T-helper 1 cell treated with Interleukin-12 subunit alpha and Interleukin-12 subunit beta and Interleukin-4 antibody, amounts not matched to agents 30 ng/mL and 1 ng/mL, for 36 hours (primary cell): ENCODE measurements around the gene CT45A1. TPM values are rescaled to one million over a fixed set of nuclear protein-coding genes. Genes with fewer than 3 reads are reported as not detected.
"Not testable (repeated sequence)": the region's sequence is repeated elsewhere in the genome, so short reads cannot be mapped to it uniquely, and the experiment has no call there.

ENCODE experiments used
- intact Hi-C: fragments of 100-400 bp; cut with micrococcal nuclease; formaldehyde crosslinking; loops from one replicate; pipeline ENCODE4 v1.15.1; 2024
- total RNA-seq: library from RNA; stranded (reverse); gene quantifications from 2 replicates; pipeline ENCODE4 v1.2.3, GENCODE V29; 2022

The CT45A1 gene, protein sequence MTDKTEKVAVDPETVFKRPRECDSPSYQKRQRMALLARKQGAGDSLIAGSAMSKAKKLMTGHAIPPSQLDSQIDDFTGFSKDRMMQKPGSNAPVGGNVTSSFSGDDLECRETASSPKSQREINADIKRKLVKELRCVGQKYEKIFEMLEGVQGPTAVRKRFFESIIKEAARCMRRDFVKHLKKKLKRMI
- total RNA-seq: not detected in 2 replicates

DNA sequence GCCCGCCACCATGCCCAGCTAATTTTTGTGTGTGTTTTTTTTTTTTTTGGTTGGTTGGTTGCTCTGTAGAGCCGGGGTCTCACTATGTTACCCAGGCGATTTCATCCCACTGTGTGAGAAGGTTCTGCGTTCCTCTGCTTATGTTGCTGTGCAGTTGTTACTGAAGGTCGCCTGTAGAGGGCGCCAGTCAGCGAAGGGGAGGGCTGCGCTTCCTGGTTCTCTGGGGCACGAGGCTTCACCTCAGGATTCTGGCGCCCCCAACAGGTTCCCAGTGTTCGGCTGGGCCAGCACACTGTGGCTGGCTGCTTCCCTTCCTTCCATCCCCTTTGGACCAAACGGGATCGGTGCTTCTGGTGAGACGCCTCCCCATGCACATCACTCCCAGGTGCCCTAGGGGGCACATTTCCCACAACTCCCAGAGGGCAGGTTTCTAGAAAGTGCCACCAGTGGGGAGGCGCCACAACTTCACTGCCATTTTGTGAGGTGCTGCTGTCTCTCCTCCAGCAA, at the start of gene CT45A1:
CT45A1 (plus strand) TSS at position 457 of the 507 bp plus-strand sequence. CDS start 5,302 bp downstream, outside the sequence.
- intact Hi-C loops: not testable (repeated sequence)

DNA sequence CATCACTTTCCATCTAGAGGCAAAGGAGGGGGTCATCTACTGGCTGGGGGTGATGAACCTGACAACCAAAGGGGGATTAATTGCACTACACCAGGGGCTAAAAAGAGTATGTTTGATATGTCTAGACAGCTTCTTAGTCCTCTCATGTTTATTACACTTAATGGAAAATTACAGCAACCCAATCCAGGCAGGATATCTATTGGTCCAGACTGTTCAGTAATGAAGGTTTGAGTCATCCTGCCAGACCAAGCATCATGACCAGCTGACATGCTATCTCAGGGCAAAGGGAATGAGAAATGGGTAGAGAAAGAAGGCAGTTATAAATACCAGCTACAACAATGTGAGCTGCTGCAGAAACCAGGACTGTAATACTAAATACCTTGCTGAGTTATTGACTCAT, 40.5 kb upstream of the CT45A1 start:
- intact Hi-C loops: not testable (repeated sequence)

DNA sequence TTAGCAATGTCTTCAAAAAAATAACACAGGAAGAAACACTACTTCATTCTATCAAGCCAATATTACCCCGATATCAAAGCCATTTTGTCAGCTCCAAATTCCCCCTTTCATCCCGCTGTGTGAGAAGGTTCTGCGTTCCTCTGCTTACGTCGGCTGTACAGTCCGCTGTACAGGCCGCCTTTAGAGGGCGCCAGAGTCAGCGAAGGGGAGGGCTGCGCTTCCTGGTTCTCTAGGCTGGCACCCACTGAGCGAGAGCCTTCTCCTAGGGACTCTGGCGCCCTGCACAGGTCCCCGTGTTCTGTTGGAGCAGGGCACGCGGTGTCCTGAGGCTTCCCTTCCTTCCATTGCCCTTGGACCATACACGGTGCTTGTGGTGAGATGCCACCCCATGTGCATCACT, 25.3 kb upstream of the CT45A1 start:
- intact Hi-C loops: no loop called here

DNA sequence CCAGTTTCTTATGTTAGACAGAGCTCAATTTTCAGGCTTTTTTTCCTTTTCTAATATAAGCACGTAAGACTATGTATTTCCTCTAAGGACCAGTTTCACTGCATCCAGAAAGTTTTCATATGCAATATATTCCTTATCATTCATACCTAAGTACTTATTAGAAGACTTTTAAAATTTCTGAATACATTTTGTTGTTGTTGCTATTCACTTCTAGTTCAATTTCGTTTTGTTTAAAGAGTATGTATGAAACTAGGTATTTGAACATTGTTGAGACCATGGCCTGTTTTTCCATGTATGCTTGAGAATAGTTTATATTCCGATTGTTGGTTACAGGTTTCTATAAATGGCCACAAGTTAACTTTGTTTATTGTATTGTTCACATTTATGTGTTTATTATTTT, 18.0 kb upstream of the CT45A1 start:
- intact Hi-C loops: no loop called here

DNA sequence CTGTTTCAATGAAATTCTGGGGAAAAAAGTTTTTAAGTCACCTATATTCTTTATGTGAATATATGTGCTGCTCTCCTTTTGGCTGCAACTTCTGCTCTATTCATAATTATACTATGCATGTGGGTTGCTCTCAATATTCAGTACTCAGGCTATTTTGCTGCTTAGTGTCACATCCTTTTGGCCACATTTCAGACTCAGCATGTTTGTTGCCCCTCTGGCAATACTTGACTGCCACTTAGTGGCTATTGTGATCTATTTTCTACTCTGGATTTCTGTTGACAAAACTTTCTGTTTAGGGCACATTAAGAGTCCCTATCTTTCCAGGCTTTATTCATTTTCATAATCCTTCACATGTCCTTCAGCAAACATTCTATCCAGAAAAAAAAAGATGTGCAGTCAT, 15.8 kb upstream of the CT45A1 start:
- intact Hi-C loops: no loop called here

DNA sequence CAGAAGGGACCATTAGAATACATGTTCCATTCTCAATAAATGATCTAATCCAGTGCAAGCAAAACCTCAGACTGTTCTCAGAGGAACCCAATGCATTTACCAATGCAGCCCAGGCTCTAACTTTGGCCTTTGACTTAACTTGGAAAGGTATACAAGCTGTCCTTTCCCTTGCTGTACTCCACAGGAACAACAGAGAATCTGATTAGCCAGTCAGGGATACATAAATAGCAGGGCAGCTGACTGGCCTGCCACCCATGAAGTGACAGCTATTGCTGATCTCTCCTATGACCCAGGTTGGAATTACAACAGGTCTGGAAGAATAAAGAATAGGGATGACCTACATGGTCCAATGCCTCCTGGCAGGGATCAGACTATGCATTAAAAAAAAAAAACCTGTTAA, 14.5 kb upstream of the CT45A1 start:
- intact Hi-C loops: no loop called here

DNA sequence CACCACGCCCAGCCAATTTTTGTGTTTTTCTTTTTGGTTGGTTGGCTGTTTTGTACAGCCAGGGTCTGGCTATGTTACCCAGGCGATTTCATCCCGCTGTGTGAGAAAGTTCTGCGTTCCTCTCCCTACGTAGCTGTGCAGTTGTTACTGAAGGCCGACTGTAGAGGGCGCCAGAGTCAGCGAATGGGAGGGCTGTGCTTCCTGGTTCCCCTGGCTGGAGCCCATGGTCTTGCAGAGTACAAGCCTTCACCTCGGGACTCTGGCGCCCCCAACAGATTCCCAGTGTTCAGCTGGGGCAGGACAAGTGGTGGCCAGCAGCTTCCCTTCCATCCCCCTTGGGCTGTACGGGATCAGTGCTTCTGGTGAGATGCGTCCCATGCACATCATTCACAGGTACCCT, 5.6 kb upstream of the CT45A1 start:
- intact Hi-C loops: no loop called here

DNA sequence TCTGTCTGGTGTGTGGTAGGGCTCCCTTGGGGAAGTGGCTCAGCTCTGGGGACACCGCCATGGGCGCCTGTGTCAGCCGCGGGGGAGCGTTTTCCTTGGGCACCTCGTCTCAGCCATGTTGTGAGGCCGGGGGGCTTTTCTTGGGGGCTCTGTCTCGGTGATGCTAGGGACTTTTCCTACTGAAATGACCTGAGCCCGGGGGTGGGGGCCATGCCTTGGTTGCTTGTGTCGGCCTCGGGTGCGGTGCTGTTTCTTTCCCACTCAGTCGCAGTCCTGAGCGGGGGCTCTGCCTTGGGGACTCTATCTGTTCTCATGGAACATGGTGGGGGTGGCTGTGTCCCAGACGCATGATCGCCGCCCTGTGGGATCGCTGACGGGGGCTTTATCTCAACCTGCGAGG, 356 bp downstream of the CT45A1 start:
- intact Hi-C loops: no loop called here

DNA sequence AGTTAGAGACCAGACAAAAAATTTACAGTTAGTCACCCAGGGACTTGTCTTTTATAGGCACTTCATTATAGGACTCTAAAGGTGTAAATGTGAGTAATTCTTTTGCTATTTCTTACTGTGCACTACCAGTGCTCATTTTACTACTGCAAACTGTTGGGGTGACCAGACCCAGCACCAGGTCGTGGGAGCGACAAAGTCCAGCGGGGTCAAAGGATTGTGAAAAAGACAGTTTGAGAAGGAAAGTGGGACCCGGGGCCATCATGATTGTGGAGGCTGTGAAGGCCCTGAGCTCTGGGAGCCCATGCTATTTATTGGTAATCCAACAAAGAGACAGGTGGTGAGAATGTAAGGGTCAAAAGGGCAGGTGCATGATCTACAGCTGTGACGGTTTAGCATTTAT, 21.2 kb downstream of the CT45A1 start:
- intact Hi-C loops: not testable (repeated sequence)

DNA sequence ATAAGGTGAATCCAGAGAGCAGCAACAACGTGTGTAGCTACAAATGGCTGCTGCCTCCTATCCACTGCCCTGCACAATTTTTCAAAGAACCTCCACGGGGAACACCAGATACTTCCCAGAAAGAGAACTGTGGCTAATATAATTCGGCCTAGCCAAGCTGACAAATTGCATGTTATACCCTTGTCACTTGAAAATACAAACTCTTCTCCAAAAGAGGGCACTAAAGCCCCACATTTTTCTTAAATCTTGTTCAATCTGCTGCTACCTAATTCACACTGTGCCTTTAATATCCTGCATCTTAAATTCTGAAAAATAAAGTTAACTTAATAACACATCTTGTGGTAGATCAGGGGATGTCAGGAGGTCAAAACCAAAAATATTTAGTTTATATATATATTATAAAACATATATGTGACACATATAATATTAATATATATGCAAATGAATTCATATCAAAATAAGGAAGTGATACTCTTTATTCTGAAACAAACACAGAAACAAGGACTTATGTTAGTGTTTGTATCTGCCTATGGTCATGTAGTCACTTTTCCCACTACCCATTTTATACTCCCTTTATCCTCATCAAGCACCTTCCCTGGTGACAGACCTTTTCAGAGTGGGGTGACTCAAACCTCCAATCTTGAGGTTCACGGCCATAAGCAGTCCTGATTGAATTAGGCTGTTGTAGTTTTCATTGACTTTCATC, 24.1 kb downstream of the CT45A1 start:
- intact Hi-C loops: no loop called here

DNA sequence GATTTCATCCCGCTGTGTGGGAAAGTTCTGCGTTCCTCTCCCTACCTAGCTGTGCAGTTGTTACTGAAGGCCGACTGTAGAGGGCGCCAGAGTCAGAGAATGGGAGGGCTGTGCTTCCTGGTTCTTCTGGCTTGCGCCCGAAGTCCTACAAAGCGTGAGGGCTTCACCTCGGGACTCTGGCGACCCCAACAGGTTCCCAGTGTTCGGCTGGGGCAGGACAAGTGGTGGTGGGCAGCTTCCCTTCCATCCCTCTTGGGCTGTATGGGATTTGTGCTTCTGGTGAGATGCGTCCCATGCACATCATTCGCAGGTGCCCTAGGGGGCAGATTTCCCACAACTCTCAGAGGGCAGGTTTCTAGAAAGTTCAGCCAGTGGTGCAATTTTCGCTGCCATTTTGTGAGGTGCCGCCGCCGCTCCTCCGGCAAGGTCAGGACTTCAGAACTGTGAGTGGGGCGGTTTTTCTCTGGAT, 27.3 kb downstream of the CT45A1 start:
- intact Hi-C loops: no loop called here

DNA sequence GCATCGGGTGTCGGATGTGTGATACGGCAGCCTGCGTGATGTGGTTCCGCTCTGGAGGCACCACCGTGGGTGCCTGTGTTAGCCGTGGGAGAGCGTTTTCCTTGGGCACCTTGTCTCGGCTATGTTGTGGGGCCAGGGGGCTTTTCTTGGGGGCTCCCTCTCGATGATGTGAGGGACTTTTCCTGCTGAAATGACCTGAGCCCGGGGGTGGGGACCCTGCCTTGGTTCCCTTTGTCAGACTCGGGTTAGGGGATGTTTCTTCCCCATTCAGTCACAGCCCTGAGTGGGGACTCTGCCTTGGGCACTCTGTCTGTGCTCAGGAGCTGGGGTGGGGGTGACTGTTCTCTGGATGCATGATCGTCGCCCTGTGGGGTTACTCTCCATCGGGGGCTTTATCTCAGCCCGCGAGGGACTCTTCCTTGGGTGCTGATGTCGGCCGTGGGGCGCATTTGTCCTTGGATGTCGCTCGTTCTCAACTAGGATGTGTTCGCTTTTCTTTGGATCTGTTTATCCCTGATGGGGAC, 27.8 kb downstream of the CT45A1 start:
- intact Hi-C loops: no loop called here

DNA sequence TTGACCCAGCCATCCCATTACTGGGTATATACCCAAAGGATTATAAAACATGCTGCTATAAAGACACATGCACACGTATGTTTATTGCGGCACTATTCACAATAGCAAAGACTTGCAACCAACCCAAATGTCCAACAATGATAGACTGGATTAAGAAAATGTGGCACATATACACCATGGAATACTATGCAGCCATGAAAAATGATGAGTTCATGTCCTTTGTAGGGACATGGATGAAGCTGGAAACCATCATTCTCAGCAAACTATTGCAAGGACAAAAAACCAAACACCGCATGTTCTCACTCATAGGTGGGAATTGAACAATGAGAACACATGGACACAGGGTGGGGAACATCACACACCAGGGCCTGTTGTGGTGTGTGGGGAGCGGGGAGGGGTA, 31.3 kb downstream of the CT45A1 start:
- intact Hi-C loops: not testable (repeated sequence)

DNA sequence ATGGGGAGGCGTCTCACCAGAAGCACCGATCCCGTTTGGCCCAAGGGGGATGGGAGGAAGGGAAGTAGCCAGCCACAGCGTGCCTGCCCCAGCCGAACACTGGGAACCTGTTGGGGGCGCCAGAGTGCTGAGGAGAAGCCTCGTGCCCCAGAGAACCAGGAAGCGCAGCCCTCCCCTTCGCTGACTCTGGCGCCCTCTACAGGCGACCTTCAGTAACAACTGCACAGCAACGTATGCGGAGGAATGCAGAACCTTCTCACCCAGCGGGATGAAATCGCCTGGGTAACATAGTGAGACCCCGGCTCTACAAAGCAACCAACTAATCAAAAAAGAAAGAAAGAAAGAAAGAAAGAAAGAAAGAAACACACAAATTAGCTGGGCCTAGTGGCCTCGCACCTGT, 54.7 kb downstream of the CT45A1 start, which contains the start of gene CT45A3:
CT45A3 (minus strand) TSS at position 101 of the 400 bp plus-strand sequence. CDS start 3,747 bp downstream, outside the sequence.
- intact Hi-C loops: not testable (repeated sequence)

Other genes starting within 250 kb of the CT45A1 start
- 24.7 and 29.1 TPM in 2 replicates for gene INTS6L, start 193.0 kb upstream of the CT45A1 start, total RNA-seq
- gene CT45A3, start 54.6 kb downstream of the CT45A1 start, total RNA-seq: not detected in 2 replicates
- not detected in 2 replicates for gene CT45A5, start 71.9 kb downstream of the CT45A1 start, total RNA-seq
- not detected in 2 replicates for gene CT45A6, start 89.1 kb downstream of the CT45A1 start, total RNA-seq
- not detected in 2 replicates for gene CT45A2, start 106.4 kb downstream of the CT45A1 start, total RNA-seq
- gene CT45A7, start 123.6 kb downstream of the CT45A1 start, total RNA-seq: not detected in 2 replicates
- not detected in 2 replicates for gene CT45A8, start 140.9 kb downstream of the CT45A1 start, total RNA-seq
- gene CT45A9, start 158.2 kb downstream of the CT45A1 start, total RNA-seq: not detected in 2 replicates
- gene CT45A10, start 179.8 kb downstream of the CT45A1 start, total RNA-seq: not detected in 2 replicates
- not detected in 2 replicates for gene SAGE1, start 180.1 kb downstream of the CT45A1 start, total RNA-seq